ENCODE measurements around the gene TCERG1. TPM values are rescaled to one million over a fixed set of nuclear protein-coding genes. Genes with fewer than 3 reads are reported as not detected.

TCERG1 gene
- polyA plus RNA-seq (2013, experiment 1 of 2; ENCODE audit: insufficient read length) = 45.1 TPM
- polyA plus RNA-seq (2013, experiment 2 of 2; ENCODE audit: insufficient read length) = 36.3 TPM

DNA sequence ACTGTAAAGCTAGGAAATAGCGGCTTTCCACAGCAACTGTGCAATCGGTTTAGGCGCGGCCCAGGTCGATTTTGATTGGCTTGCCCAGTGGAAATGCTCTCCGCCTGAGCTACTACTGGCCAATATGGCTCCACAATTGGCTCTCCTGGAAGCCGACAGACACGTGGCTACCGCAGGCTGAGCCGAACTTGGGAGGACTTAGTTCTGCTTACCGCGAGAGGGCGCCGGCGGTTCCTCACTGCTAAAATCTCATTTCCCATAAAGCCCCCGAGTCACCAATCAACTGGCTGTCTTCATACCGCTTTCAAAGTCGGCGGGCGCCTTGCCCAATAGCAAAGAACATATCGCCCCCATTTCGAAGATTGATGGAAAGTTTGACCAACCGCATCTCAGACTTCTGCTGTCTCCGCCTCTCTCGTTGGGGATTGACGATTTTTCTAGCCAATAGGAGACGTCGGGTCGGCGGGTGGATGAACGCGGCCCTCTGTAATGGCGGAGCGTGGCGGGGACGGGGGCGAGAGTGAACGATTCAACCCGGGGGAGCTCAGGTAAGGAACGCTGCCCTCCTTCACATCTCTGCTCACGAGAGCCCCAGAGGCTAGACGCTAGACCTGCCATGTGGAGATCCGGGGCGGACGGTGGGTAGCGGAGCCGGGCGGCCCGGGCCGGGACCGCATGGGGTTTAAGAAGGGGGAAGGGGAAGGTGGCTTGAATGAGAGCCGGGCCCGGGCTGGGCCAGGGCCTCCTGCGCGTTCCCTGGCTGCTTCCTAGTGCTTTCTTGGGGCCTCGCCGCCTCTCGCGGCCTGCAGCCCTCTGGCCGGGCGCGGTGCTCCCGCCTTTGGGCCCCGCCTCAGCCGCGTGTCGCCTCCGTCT is at the start of gene TCERG1:
TSS of gene TCERG1 (plus strand) at position 473 of the 873 bp plus-strand sequence. CDS start at position 490, 17 bp downstream.
- DNase-seq = peak; percentile 100

DNA sequence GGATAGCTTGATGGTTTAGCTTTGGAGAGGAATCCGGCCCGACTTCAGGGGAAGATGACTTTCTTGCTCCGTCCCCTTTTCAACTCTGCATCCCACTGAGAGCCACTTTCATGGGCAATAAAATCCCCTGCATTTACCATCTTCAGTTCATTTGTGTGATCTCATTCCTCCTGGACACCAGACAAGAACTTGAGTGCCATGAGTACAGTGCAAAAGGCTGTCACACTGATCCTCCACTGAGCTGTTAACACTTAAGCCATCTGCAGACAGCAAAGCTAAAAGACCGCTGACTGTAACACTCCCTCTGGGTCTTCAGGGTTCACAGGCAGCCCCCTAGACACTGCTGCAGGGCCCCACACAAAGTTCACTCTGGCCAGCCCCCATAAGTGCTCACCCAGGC is 48.3 kb upstream of the TCERG1 start:
- no peak for DNase-seq

DNA sequence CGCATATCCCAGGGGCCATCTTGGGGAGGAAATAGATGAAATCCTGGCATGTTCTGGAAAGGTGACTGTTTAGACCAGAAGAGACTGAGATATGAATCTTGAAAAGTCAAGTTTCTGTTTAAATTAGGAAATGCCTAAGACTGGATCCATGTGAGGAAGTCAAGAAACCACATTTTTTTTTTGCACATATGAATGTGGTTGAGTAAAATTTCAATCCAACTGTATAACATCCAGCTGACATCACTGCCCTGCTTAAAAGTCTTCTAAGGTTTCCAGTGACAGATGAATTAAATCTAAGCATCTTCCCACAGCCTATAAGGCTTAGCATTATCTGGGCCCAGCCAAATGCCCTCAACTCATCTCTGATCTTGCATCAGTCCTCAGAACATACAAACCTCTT is 47.7 kb upstream of the TCERG1 start:
- no peak for DNase-seq

DNA sequence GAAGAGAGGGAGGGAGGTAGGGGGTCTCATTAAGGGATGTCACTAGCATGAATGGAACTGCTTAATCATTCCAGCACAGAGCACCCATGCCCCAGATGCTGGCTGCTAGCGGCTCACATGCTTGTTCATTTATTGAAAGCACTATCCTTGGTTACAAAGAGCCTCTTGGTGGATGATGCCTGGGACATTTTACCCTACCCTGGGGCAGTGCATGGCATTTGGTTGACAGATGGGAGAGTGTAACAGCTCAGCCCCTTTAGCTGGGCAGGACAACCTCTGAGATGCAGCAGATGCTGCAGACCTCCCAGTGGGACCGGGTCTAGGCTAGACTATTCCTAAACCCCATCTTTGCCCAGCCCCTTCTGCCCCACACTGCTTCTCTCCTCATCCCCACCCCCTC is 46.9 kb upstream of the TCERG1 start:
- no peak for DNase-seq

DNA sequence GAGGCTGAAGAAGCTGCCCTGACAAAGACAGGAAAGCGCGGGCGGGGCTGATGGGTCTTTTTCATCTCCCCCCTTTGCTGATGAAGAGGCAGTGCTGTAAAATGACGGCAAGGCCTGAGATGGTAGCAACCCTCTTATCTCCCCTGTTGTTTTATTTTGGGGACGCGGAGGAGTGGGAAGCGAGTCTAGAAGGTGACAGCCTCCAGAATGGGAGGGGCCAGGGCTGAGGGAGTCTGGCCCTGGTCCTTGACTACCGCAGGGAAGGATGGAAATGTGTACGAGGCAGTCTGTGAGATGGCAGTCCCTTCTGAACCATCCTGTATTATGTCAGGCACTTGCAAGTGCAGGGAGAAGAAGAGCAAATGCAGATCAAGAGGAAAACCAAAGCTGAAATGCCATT is 46.1 kb upstream of the TCERG1 start:
- DNase-seq = no peak

DNA sequence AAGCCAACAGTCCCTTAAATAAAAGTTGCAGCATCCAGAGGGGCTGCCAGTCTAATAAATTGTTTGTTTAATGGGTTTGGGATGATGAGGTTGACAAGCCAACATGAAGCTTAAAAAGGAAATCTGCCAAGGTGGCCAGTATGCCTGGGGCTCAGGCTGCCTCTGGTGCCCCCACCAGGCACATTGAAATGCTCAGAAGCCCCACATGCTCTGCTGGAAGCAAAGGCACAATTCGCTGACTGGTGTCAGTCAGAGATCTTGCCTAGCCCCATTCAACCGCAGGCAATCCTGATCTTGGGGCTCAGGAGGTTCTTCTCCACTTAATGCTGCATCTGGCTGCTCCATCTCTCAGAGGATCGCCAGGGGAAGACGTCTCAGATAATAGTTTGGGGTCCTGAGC is 44.2 kb upstream of the TCERG1 start:
- DNase-seq = no peak

DNA sequence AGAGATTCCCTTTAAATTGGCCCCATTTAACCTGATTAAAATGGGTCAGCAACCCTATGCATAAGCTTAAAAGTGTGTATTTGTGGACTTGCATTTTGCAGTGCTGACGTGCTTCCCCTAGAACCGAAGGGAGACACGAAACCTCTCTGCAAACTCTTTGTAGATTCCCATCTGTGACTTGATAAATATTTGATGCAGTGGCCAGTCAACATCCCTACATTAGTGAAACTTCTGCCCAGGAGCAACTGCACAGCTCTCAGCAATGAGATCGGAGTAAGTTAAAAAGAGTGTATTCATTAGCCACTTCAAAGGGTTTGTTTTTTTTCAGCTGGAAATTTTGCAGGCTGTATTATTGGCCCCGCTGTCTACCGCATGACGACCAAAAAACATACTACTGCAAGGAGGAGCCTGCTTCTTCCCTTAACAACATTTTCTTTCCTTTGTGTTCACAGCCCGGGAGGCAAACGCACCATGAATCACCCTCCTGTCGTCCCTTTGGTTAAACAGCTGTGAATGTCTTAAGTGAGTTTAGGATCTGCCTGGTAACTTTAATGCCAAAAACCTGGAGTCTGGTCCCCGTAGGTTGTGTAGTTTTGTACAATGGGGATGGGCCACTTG is 38.0 kb upstream of the TCERG1 start:
- peak; percentile 23 for DNase-seq

DNA sequence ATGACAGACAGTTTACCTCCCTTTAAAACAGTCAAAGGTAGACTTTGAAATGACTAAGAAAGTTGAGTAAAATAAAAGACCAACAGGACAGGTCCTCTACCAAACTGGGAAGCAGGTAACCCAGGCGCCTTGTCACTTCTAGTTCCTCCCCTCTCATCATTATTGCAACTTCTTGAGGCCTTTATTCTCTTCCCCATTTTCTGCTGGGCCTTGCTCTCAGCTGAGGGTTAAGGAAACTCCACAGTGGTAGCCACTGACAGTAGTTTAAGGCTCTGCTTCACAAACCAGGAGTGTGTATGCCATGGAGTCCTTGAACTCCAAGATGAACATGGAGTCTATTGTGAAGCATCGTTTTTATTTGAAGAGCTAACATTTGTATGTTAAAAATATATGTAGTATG is 36.9 kb upstream of the TCERG1 start:
- no peak for DNase-seq

DNA sequence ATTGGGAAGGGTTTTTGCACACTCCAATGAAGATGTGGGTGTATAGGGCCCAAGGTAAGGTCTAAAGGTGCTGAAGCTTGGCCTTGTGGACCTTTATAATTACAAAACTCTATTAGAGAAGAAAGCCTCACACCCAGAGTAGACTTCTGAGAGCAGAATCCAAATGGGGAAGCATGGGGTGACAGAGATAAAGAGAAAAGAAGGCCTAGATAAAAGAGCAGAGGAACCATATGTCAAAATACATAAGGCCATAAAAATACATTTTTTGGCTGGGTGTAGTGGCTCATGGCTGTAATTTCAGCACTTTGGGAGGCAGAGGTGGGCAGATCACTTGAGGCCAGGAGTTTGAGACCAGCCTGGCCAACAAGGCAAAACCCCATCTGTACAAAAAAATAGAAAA is 27.4 kb upstream of the TCERG1 start:
- no peak for DNase-seq

DNA sequence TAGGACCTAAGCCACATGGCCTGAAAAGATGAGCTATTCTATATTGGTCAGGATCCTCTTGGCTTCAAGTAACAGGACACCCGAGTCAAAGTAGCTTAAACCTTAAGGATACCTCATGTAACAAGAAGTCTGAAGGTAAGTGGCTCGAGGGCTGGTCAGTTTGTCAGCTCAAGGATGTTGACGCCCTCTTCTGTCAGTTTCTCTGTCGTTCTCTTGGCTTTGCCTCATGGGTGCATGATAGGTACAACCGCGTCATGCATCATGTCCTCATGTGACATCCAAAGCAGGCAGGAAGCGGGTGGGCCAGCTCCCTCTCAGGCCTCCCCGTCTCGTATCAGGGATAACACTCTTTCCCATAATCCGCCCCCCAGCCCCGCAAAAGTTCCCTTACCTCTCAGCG is 22.1 kb upstream of the TCERG1 start:
- no peak for DNase-seq

DNA sequence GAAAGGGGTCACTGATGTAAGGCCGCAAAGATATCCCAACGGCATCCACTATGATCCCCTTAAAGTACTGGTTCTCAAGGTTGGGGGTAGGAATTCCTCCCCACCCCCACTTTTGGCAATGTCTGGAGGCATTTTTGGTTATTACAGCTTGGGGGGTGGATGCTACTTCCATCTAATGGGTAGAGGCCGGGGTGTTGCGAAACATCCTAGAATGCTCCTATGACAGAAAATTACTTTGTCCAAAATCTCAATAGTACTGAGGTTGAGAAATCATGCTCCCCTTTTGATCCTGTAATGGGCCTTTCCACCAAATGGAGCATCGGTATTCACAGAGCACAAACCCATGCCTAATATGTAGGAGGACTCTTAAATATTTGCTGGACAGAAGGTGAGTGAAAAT is 20.8 kb upstream of the TCERG1 start:
- no peak for DNase-seq

DNA sequence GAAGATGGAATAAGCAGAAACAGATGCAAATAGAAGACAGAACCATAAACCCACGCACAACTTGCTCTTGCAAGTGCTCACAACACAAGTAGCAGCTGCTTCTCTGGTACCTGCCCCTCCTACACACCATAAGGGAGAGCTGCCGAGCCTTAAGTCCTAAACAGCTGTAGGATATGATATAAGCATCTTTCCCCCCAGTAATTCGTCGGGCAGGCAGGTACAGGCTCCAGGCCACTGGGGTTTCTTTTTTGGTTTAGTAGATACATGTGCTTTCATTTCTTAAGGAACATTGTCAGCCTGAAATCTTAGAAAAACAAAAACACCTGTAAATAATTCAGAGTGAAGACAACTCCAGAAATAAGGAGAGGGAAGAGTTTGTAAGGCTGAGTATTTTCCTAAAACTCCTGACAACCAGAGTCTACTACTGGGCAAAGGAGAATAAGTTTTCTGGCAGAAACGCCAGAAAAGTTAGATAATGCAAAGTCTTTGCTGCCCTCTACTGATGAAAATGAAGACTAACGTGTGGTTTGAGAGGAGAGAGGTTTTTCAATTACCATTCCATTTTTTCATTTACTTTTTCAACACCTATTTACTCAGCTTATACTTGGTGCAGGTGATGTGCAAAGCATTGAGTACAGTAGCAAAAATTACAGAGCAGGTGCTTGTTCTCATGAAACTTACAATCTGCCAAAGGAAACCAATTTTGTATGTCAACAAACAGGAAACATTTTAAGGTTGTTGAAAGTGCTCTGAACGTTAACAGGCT is 20.1 kb upstream of the TCERG1 start:
- DNase-seq = peak; percentile 53

DNA sequence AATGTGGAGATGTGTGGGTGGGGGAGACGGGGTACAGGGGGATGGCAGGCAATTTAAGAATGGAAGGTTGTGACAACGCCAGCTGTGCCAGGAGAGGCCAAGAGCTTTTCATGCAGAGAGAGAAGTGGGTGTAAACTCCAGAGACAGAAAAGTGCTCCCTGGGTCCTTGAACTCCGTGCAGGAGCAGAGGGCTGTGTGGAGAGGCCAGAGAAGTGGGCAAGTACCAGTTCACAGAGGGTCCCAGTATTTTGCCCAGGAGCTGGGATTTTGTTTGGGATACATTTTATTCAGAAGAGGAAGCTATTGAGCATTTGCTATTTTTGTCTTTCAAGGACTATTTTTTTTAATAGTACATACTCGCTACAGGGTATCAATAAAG is 19.5 kb upstream of the TCERG1 start:
- no peak for DNase-seq

DNA sequence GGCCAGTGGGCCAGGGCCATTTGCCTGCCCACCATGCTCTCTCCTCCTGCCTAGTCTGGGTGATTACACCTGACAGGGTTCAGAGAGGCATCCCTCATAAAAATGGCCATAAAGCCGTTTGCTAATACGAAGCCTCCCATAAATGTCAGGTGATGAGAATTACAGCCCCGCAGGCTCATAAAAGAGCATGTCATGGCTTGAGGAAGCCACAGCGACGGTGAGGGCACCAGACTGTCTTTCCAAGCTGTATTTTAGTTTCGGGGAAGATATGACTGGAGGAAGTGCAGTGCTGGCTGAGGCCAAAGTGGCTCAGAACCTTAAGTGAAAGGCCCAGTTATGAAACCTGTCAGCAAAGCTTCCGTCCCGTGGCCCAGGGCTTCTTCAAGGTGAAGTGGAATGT is 18.5 kb upstream of the TCERG1 start:
- DNase-seq = no peak

DNA sequence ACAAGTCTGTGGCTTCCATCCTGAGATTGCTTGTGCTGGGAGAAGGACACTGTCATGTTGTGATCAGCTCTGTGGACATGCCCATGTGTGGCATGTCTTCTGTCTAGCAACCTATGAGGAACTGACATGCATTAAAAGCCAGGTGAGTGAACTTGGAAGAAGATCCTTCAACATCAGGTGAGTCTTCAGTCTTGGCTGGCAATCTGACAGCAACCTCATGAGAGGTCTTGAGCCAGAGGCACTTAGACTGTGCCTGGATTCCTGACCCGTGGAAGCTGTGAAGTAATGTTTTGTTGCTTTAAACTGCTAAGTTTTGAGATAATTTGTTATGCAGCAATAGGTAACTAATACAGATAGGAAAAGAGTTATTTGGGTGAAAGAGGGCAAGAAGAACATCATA is 6.8 kb upstream of the TCERG1 start:
- DNase-seq = no peak

DNA sequence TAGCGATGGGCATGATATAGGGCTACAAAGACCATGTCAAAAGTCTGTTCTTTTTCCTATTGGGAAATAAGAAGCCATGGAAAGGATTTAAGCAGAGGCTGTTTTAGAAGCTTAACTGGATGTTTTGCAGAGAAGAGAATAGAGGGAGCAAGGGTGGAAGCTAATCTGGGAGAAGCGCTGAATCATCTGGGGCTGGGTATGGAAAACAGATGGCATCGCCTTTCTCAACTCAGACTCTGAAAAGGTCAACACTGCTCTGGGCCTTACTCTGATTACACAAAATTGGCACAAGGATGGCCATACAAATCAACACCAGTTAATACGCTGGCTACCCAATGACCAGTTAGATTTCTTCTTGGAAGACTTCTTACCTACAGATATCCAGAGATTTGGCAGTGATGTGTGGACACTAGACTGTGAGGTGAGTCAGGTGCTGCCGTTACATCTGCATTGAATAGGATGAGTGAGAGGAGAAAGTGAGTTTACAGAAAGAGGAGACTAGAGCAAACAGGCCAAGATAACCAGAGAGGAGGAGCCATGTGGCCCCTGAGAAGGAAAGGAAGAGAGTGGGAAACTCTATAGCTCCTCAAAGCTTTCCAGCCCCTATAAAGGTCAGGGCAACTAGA is 6.2 kb upstream of the TCERG1 start:
- no peak for DNase-seq

DNA sequence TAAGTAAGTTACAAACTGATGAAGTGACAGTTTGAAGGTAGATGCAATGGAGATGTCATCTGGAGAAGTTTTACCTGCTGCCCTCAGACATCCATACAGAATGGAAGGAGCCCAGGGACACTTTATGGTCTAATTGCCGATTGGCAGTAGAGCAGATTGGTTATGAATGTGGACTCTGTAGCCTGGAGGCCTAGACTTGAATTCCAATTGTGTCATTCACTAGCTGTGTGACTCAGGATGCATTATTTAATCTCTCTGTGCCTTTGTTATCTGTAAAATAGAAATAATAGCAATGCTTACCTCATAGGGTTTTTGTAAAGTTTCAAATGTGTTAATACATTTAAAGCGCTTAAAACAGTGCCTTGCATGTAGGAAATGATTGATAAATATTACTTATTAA is 5.2 kb upstream of the TCERG1 start:
- DNase-seq = peak; percentile 16

DNA sequence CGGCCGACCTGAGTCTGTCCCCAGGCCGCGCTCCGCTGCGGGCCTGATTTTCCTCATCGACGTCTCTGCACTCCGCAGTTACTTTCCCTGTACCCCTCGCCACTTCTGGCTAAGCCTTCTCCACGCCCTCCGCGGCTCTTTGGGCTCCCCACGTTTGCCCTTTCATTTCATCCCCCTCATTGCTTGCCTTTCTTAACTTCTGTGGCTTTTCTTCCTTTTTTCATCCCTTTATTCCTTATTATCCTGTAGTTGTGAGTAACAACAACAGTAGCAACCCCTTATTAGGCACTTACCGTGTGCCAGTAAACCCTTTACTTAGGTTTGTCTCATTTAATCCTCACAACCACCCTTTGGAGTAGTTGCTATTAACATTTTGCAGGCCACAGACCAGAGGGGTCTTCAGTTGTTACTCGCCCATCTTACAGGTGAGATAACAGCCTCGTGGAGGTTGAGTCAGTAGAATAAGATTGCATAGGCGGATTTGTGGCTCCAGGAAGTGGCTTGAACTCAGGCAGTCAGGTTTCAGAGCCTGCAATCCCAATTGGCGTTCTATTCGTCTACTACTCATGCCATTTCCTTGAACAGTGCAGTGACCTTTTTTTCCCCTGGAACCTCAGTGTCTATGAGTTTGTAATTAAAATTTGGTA is 724 bp downstream of the TCERG1 start:
- peak; percentile 40 for DNase-seq

DNA sequence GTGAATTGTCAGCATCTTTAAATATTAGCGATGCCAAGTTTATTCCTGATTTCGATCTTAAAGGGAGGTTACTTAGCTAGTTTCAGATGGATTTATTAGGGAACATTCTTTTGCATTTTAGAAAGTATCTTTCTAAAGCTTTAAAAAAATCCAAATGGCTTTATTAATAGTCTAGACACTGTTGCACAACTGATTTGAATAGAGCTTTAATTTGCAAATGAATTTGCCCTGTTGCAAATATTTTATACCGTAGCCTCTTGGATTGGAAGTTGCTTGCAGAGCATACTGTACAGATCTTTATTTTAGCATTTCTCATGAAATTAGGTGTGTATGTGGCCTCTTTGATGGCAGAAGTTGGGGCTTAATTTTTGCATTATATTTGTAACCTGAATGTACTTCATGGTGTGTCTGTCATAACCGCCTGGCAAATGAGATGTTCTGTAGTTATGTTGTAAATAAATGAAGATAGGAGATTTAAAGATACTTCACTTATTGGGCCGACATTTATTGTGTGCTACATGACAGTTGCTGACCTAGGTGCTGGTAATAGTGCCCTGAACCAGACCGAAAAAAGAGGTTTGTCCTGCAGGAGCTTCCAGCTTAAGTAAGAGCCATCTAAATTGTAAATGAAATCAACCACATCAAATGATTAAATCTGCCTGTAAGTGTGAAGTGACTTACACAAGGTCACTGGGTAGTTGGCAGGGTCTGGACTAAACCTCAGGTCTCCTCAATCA is 1.8 kb downstream of the TCERG1 start:
- DNase-seq = no peak

DNA sequence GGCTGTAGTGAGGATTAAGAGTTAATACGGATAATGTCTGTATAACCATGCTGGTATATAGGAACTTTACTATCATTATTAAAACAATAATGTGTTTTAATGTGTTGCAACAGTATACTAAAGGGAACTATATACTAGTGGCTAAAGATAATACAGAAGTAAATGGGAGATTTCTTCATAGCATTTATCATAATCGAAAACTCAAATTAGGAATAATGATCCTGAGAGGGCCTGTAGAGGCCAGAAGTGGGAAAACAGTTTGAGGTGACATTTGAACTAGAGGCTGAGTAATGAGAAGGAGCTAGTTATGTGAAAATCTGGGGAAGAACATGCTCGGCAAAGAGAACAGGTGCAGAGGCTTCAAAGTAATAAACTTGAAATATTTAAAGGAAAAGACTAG is 2.9 kb downstream of the TCERG1 start:
- DNase-seq = no peak

DNA sequence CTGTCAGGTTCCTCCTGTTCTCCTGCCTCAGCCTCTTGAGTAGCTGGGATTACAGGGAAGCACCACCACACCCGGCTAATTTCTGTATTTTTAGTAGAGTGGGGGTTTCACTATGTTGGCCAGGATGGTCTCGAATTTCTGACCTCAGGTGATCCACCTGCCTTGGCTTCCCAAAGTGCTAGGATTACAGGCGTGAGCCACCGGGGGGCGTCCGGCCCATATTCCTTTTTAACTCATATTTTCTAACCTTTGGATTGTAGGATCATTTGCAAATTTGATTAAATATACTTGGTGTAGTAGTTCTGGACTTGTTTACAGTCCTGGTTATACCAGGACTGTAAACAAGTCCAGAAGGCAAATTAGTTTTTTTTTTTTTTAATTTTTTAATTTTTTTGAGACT is 4.3 kb downstream of the TCERG1 start:
- no peak for DNase-seq

DNA sequence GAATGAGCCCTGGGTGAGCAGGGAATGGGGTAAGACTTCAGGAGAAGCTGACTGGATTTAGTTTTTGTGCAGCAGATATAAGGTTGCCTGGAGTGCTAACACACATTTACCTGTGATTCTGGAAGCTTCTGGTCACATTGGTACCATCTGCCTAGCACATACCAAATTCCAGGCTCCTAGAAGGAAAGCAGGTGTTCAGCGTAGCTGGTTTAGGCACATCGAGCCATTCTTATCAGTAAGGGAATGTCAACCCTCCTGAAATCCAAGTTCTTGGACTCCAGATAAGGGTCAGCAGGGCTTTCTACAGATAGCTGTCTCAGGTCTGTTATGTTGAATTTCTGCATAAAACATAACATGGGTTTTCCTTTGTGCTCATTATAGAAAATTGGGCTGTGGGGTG is 10.3 kb downstream of the TCERG1 start:
- no peak for DNase-seq
